ENCODE results near the gene SELENOM.
A peak's percentile ranks its signal among the peaks of the same experiment; 100 is the strongest.

SELENOM gene

GRCh38 chr22:31083923-31084810 is 23.2 kb downstream of the SELENOM start:
- no peak for DNase-seq (ENCODE audit: low read depth)
- no peak for TF ChIP-seq CTCF (conservative IDR thresholded peaks at IDR 0.05; ENCODE audit: control insufficient read depth, insufficient read depth, low read depth, low read length)
- H3K4me3 ChIP-seq (ENCODE audit: control insufficient read depth, low read depth, low read length), result peak overlapping the region; percentile 92

GRCh38 chr22:31083377-31083768 is 24.0 kb downstream of the SELENOM start:
- TF ChIP-seq CTCF (conservative IDR thresholded peaks at IDR 0.05; ENCODE audit: control insufficient read depth, insufficient read depth, low read depth, low read length), result no peak
- no peak for DNase-seq (ENCODE audit: low read depth)
- H3K4me3 ChIP-seq (ENCODE audit: control insufficient read depth, low read depth, low read length), result peak overlapping the region; percentile 92

DNA sequence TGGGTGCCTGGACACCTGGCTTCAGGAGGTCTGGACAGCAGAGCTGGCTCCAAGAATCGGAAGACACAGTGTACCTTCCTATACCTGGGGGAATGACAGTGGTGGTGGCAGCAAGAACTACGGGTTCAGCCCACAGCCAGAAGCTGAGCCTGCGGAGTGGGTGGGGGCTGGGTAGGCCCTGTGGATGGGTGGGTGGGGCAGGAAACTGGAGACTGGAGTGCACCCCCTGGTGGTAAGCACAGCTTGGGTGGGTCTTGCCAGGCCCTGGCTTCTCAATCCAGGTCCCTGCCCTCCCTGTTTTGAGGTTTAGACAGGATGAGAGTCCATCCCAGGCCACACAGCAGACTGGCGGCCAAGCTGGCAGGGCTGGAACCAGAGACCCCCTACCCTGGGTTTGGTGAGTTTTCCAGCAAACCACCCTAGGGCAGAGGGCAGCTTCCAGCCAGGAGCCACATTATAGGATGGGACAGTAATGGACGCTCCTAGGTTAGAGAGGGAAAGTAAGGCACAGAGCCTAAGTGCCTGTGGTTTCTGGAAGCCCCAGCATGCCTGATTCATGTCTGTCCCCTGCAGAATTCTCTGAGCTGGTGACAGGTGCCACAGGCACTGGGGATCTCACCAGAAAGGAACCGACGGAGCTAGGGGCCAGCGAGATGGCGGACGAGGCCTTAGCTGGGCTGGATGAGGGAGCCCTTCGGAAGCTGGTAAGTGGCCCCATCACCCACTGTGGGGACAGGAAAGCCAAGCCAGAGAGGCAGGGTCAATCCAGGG is 24.6 kb downstream of the SELENOM start:
- H3K4me3 ChIP-seq (ENCODE audit: control insufficient read depth, low read depth, low read length), result peak overlapping the region; percentile 92
- TF ChIP-seq CTCF (conservative IDR thresholded peaks at IDR 0.05; ENCODE audit: control insufficient read depth, insufficient read depth, low read depth, low read length), result peak; percentile 67
- DNase-seq (ENCODE audit: low read depth), result peak; percentile 77

DNA sequence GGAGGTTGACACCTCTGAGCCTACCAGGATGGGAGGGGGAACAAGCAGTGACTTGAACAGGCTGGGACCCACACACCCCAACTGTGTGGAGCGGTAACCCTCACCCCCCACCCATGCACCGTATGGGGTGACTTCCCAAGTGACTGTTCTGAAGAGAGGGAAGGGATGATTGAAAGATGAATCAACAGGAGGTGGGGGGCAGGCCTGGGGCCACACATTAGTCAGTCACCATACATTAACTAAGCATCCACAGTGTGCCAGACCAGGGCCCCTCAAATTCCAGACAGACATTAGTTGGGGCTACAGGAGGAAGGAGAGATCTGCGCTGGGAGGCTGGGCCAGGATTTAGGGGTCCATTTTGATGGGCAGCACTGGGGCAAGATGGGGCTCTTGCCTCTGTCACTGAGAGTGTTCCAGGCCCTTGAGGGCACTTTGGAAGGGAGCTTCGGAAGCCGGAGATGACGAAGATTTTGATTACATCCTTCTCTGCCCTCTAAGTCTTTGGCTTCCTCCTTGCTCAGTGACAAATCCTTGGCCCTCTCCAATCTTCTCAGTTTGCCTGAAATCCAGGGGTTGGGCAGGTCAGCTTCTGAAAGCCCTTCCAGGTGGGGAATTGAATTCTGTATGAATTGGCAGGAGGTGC is 25.3 kb downstream of the SELENOM start:
- no peak for TF ChIP-seq CTCF (conservative IDR thresholded peaks at IDR 0.05; ENCODE audit: control insufficient read depth, insufficient read depth, low read depth, low read length)
- peak overlapping the region; percentile 92 for H3K4me3 ChIP-seq (ENCODE audit: control insufficient read depth, low read depth, low read length)
- peak; percentile 73 for DNase-seq (ENCODE audit: low read depth)

GRCh38 chr22:31080848-31081649 is 26.3 kb downstream of the SELENOM start, which contains the start of gene SMTN:
Gene SMTN, plus strand, starts transcription at chr22:31081318. Its CDS starts 1,941 bp downstream, at chr22:31083259.
- peak within 1 kb of the TSS; percentile 92 for H3K4me3 ChIP-seq (ENCODE audit: control insufficient read depth, low read depth, low read length)
- DNase-seq (ENCODE audit: low read depth), result peak; percentile 81
- TF ChIP-seq CTCF (conservative IDR thresholded peaks at IDR 0.05; ENCODE audit: control insufficient read depth, insufficient read depth, low read depth, low read length), result no peak
